Measurements from ENCODE around the gene IRF1. TPM values are rescaled to one million over a fixed set of nuclear protein-coding genes. Genes with fewer than 3 reads are reported as not detected.

The IRF1 gene
- polyA plus RNA-seq, 3 donors: 125 to 363 (median 129) TPM

DNA sequence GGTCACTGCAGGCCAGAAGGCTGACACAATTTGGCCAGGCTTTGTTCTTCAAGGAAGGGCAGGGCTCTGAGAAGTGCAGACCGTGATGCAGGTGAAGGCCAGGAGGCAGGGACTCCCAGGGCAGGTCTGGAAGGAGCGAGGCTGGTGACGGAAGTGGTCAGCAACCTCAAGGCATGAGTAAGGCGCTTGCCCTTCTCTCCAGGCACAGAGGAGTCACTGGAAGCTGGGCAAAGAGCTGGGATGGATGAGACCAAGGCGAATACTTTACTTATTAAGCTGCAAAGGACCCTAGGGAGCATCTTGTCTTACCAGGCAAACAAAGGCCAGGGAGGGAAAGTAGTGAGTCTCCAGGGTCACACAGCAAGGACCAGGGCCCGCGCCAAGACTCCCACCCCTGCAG lies 18.6 kb downstream of the IRF1 start:
- Mint-ChIP-seq H3K9me3 (peaks cover 5 to 14% (median 10%) of the 10 kb centered on the region in 7 donors), H3K27me3 (ENCODE audit: low read depth in 3 of 3) (peaks cover 0 to 10% (median 7%) of the 10 kb centered on the region in 3 donors), H3K27ac (peak overlapping the region in 5 of 7 donors; percentile 14 to 89 (median 40)), H3K4me1 (peaks cover 68% of the 10 kb centered on the region), H3K36me3 (peaks cover 35 to 52% of the 10 kb centered on the region in 2 donors), H3K4me3 (no peak overlapping the region)
- no peak for DNase-seq
- TF ChIP-seq, protein P1, sequence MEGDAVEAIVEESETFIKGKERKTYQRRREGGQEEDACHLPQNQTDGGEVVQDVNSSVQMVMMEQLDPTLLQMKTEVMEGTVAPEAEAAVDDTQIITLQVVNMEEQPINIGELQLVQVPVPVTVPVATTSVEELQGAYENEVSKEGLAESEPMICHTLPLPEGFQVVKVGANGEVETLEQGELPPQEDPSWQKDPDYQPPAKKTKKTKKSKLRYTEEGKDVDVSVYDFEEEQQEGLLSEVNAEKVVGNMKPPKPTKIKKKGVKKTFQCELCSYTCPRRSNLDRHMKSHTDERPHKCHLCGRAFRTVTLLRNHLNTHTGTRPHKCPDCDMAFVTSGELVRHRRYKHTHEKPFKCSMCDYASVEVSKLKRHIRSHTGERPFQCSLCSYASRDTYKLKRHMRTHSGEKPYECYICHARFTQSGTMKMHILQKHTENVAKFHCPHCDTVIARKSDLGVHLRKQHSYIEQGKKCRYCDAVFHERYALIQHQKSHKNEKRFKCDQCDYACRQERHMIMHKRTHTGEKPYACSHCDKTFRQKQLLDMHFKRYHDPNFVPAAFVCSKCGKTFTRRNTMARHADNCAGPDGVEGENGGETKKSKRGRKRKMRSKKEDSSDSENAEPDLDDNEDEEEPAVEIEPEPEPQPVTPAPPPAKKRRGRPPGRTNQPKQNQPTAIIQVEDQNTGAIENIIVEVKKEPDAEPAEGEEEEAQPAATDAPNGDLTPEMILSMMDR (IDR thresholded peaks at IDR 0.05): no peak
- Histone ChIP-seq H2AFZ (ENCODE audit: insufficient read depth, low read depth, low read length, poor library complexity, severe bottlenecking) (no peak overlapping the region), H3K4me1 (ENCODE audit: control insufficient read depth in 1 of 2, insufficient read depth in 2 of 2, low read length in 2 of 2) (peaks cover 46 to 73% of the 10 kb centered on the region in 2 donors), H3K4me2 (replicated peaks; ENCODE audit: extremely low read depth, low read length, poor library complexity, severe bottlenecking) (no peak overlapping the region), H4K20me1 (ENCODE audit: insufficient read depth, low read length) (no peaks in the 10 kb centered on the region), H3K9ac (ENCODE audit: insufficient read depth, low read length, poor library complexity, severe bottlenecking) (no peak overlapping the region), H3K27me3 (ENCODE audit: control insufficient read depth in 2 of 2, insufficient read depth in 2 of 2, low read length in 2 of 2) (no peaks in the 10 kb centered on the region), H3K36me3 (replicated peaks in 1 of 2; ENCODE audit: control insufficient read depth in 1 of 2, insufficient read depth in 2 of 2, low read length in 2 of 2) (no peaks in the 10 kb centered on the region), H3K4me3 (replicated peaks in 1 of 3; ENCODE audit: low read depth in 2 of 3, low read length in 3 of 3) (no peak overlapping the region), H3K27ac (ENCODE audit: low read depth in 1 of 2, low read length in 2 of 2) (no peak overlapping the region), H3K79me2 (ENCODE audit: insufficient read depth, low read length) (peaks cover 6% of the 10 kb centered on the region), H3K9me3 (replicated peaks in 1 of 2; ENCODE audit: control insufficient read depth in 1 of 2, insufficient read depth in 1 of 2, low read length in 2 of 2) (peaks cover 7% of the 10 kb centered on the region in 2 donors)
- WGBS (ENCODE audit: insufficient coverage): 83% methylated on average over 5 of the region's 7 CpGs
- intact Hi-C loops (cut with micrococcal nuclease): no loop called here

DNA sequence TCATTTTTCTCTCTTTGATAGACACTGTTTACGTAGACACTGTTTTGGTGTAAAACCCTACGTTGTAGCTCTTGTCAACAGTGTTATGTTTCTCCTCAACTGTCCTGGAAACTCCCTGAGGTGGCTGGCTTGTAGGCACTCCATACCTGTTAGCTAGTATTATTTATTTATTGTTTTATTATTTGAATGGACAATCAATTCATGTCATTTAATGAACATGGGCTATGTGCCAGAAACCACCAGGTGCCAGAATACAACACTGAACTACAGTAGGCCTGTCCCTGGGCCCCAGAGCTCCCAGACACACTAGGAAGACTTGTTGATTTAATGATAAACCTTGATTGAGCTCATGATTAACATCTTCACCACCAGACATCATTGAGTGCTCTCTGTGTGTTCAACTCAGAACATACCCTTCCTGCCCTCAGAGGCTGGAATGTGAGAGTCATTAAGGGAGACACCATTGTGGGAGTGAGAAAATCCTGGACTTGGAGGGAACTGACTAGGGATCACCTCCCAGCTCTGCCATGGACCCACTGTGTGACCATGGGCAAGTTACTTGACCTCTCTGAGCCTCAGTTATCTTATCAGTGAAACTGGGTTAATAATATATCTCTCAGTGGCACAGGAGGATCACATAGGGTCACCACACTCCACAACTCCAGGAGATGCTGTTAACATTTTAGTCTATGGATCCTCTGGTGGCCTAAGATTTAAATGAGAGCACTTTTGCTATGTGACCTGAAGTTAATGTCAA lies 19.2 kb downstream of the IRF1 start:
- H3K27me3 ChIP-seq (ENCODE audit: control insufficient read depth in 2 of 2, insufficient read depth in 2 of 2, low read length in 2 of 2): no peaks in the 10 kb centered on the region
- intact Hi-C loops (cut with micrococcal nuclease): no loop called here
- no peaks in the 10 kb centered on the region for H4K20me1 ChIP-seq (ENCODE audit: insufficient read depth, low read length)
- peaks cover 7% of the 10 kb centered on the region in 2 donors for H3K9me3 ChIP-seq (replicated peaks in 1 of 2; ENCODE audit: control insufficient read depth in 1 of 2, insufficient read depth in 1 of 2, low read length in 2 of 2)
- H3K4me1 ChIP-seq (ENCODE audit: control insufficient read depth in 1 of 2, insufficient read depth in 2 of 2, low read length in 2 of 2): peaks cover 51 to 79% of the 10 kb centered on the region in 2 donors
- H3K4me2 ChIP-seq (replicated peaks; ENCODE audit: extremely low read depth, low read length, poor library complexity, severe bottlenecking): no peak overlapping the region
- no peak overlapping the region for H3K27ac ChIP-seq (ENCODE audit: low read depth in 1 of 2, low read length in 2 of 2)
- Mint-ChIP-seq H3K9me3 (peaks cover 5 to 14% (median 10%) of the 10 kb centered on the region in 7 donors), H3K36me3 (peaks cover 29 to 50% of the 10 kb centered on the region in 2 donors), H3K4me3 (no peak overlapping the region), H3K4me1 (peaks cover 74% of the 10 kb centered on the region), H3K27ac (peak overlapping the region in 2 of 7 donors; percentile 40 to 84), H3K27me3 (ENCODE audit: low read depth in 3 of 3) (peaks cover 0 to 10% (median 7%) of the 10 kb centered on the region in 3 donors)
- no peak overlapping the region for H3K4me3 ChIP-seq (replicated peaks in 1 of 3; ENCODE audit: low read depth in 2 of 3, low read length in 3 of 3)
- H3K79me2 ChIP-seq (ENCODE audit: insufficient read depth, low read length): peaks cover 6% of the 10 kb centered on the region
- H3K9ac ChIP-seq (ENCODE audit: insufficient read depth, low read length, poor library complexity, severe bottlenecking): no peak overlapping the region
- no peaks in the 10 kb centered on the region for H3K36me3 ChIP-seq (replicated peaks in 1 of 2; ENCODE audit: control insufficient read depth in 1 of 2, insufficient read depth in 2 of 2, low read length in 2 of 2)
- no peak overlapping the region for H2AFZ ChIP-seq (ENCODE audit: insufficient read depth, low read depth, low read length, poor library complexity, severe bottlenecking)
- TF ChIP-seq, protein P1 (IDR thresholded peaks at IDR 0.05): no peak
- no CpG with 5 or more reads among the region's 2 CpGs for WGBS (ENCODE audit: insufficient coverage)
- DNase-seq: no peak
